ENCODE measurements around the gene SLC35F2.

SLC35F2 gene

GRCh38 chr11:107819361-107820014, 39.1 kb downstream of the SLC35F2 start:
- no peak for DNase-seq

GRCh38 chr11:107818491-107818890, 40.1 kb downstream of the SLC35F2 start:
- no peak for DNase-seq
- no peak overlapping the region for H3K4me3 ChIP-seq (ENCODE audit: low read depth, low read length)
- TF ChIP-seq CTCF (IDR thresholded peaks at IDR 0.05; ENCODE audit: low read depth, low read length), result no peak
- no peaks in the 10 kb centered on the region for H3K27me3 ChIP-seq
- no peaks in the 10 kb centered on the region for H3K4me1 ChIP-seq
- H3K9me3 ChIP-seq, result no peaks in the 10 kb centered on the region
- H3K36me3 ChIP-seq, result no peaks in the 10 kb centered on the region

More at GRCh38 chr11:107819361-107820014, 39.1 kb downstream of the SLC35F2 start:
- no peaks in the 10 kb centered on the region for H3K27me3 ChIP-seq
- no peak for TF ChIP-seq CTCF (IDR thresholded peaks at IDR 0.05; ENCODE audit: low read depth, low read length)
- no peaks in the 10 kb centered on the region for H3K4me1 ChIP-seq
- H3K9me3 ChIP-seq, result no peaks in the 10 kb centered on the region
- H3K4me3 ChIP-seq (ENCODE audit: low read depth, low read length), result no peak overlapping the region
- H3K36me3 ChIP-seq, result no peaks in the 10 kb centered on the region

- no peaks in the 10 kb centered on the region for H3K36me3 ChIP-seq
- DNase-seq, result no peak
Observed at GRCh38 chr11:107816028-107816427, 42.6 kb downstream of the SLC35F2 start.

GRCh38 chr11:107810875-107811274, 47.7 kb downstream of the SLC35F2 start:
- DNase-seq, result no peak
- no peak for TF ChIP-seq CTCF (IDR thresholded peaks at IDR 0.05; ENCODE audit: low read depth, low read length)
- Histone ChIP-seq H3K36me3 (peaks cover 1% of the 10 kb centered on the region; the same call in 1 of the 2 replicates), H3K4me3 (ENCODE audit: low read depth, low read length) (no peak overlapping the region), H3K9me3 (no peaks in the 10 kb centered on the region), H3K4me1 (no peaks in the 10 kb centered on the region), H3K27me3 (no peaks in the 10 kb centered on the region)

More at GRCh38 chr11:107816028-107816427, 42.6 kb downstream of the SLC35F2 start:
- H3K27me3 ChIP-seq, result no peaks in the 10 kb centered on the region
- no peaks in the 10 kb centered on the region for H3K4me1 ChIP-seq
- no peak overlapping the region for H3K4me3 ChIP-seq (ENCODE audit: low read depth, low read length)
- H3K9me3 ChIP-seq, result no peaks in the 10 kb centered on the region
- no peak for TF ChIP-seq CTCF (IDR thresholded peaks at IDR 0.05; ENCODE audit: low read depth, low read length)

- TF ChIP-seq CTCF (IDR thresholded peaks at IDR 0.05; ENCODE audit: low read depth, low read length), result no peak
- H3K4me1 ChIP-seq, result no peaks in the 10 kb centered on the region
- H3K4me3 ChIP-seq (ENCODE audit: low read depth, low read length), result no peak overlapping the region
- H3K36me3 ChIP-seq, result peaks cover 7% of the 10 kb centered on the region; the same call in 1 of the 2 replicates
- no peak for DNase-seq
- no peaks in the 10 kb centered on the region for H3K27me3 ChIP-seq
- H3K9me3 ChIP-seq, result no peaks in the 10 kb centered on the region
Observed at GRCh38 chr11:107808521-107808920, 50.1 kb downstream of the SLC35F2 start.

GRCh38 chr11:107804971-107805370, 53.6 kb downstream of the SLC35F2 start:
- peaks cover 7% of the 10 kb centered on the region; the same call in 1 of the 2 replicates for H3K36me3 ChIP-seq
- peaks cover 8% of the 10 kb centered on the region; the same call in 1 of the 2 replicates for H3K4me1 ChIP-seq
- no peak for TF ChIP-seq CTCF (IDR thresholded peaks at IDR 0.05; ENCODE audit: low read depth, low read length)
- no peak for DNase-seq
- no peaks in the 10 kb centered on the region for H3K9me3 ChIP-seq
- H3K27me3 ChIP-seq, result no peaks in the 10 kb centered on the region
- no peak overlapping the region for H3K4me3 ChIP-seq (ENCODE audit: low read depth, low read length)
